IMR-90 (cell line): ENCODE measurements around the gene FHAD1.

Experiments used
- CEBPB ChIP-seq: IDR thresholded peaks from 2 replicates; pipeline ENCODE4 v1.6.1; 2012; ENCODE audit warnings: low read depth, low read length, improper control_type of control experiment
- CHD1 ChIP-seq: IDR thresholded peaks from 2 replicates; pipeline ENCODE4 v1.6.1; 2012; ENCODE audit warnings: low read depth, low read length, improper control_type of control experiment
- CTCF ChIP-seq: conservative IDR thresholded peaks from 2 replicates; pipeline ENCODE4 v1.5.1; 2012; ENCODE audit warnings: mild to moderate bottlenecking, low read depth, low read length, improper control_type of control experiment
- FOS ChIP-seq: fragments of 150-350 bp; IDR thresholded peaks from 2 replicates; pipeline ENCODE4 v1.6.1; 2016; ENCODE audit warnings: low read depth, low read length
- MAFK ChIP-seq: IDR thresholded peaks from 2 replicates; pipeline ENCODE4 v1.6.1; 2012; ENCODE audit warnings: low read depth, low read length, improper control_type of control experiment
- MXI1 ChIP-seq: IDR thresholded peaks from 2 replicates; pipeline ENCODE4 v1.6.1; 2012; ENCODE audit warnings: low read depth, mild to moderate bottlenecking, low read length, moderate library complexity, borderline replicate concordance
- NFE2L2 ChIP-seq: fragments of 150-350 bp; IDR thresholded peaks from 2 replicates; pipeline ENCODE4 v1.6.1; 2016; ENCODE audit warnings: low read depth, mild to moderate bottlenecking, low read length
- POLR2A ChIP-seq: IDR thresholded peaks from 2 replicates; pipeline ENCODE4 v1.6.1; 2012; ENCODE audit warnings: mild to moderate bottlenecking, low read depth, low read length
- RAD21 ChIP-seq: IDR thresholded peaks from 2 replicates; pipeline ENCODE4 v1.6.1; 2012; ENCODE audit warnings: low read length, improper control_type of control experiment
- RFX5 ChIP-seq: IDR thresholded peaks from 2 replicates; pipeline ENCODE4 v1.8.0; 2012; ENCODE audit warnings: low read depth, mild to moderate bottlenecking, low read length, moderate library complexity
- SMC3 ChIP-seq: fragments of 150-350 bp; IDR thresholded peaks from 2 replicates; pipeline ENCODE4 v1.6.1; 2016; ENCODE audit warnings: low read depth, mild to moderate bottlenecking, antibody characterized with exemption, low read length, moderate library complexity
- TF ChIP-seq, protein P1 (sequence below): fragments of 150-350 bp; IDR thresholded peaks from 2 replicates; pipeline ENCODE4 v1.6.1; 2016; ENCODE audit warnings: low read depth, mild to moderate bottlenecking, low read length, moderate library complexity, borderline replicate concordance
- TF ChIP-seq, protein P2 (sequence below): fragments of 150-350 bp; IDR thresholded peaks from 2 replicates; pipeline ENCODE4 v1.6.1; 2017; ENCODE audit warnings: mild to moderate bottlenecking, antibody characterized with exemption, low read length, low read depth

DNA sequence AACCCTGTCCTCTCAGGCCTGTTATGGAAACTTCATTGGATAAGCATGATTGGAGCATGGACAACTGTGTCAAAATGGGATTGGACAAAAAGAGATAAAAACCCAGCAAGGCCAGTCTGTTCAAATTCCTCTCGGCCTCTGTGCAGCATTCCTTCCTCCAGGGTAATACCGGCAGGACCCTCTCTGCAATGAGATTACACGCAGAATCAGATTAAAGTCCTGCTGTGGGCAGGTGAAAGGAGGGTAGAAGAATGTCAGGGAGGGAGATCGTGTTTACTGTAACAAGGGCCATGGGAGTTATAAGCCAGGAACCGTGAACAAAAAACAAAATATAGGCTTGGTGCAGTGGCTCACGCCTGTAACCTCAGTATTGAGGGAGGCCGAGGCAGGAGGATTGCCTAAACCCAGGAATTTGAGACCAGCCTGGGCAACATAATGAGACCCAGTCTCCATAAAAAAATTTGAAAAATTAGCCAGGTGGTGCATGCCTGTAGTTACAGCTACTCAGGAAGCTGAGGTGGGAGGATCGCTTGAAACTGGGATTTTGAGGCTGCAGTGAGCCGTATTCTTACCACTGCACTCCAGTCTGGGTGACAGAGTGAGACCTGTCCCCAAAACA, 157.0 kb downstream of the FHAD1 start:
- TF ChIP-seq CTCF (0 out of 2 replicates have a peak, but pooled peaks have one; percentile 4), POLR2A (no peak), MAFK (no peak), FOS (no peak), CHD1 (no peak), MXI1 (no peak), RFX5 (no peak), SMC3 (no peak), NFE2L2 (no peak), RAD21 (no peak), CEBPB (no peak)
- TF ChIP-seq, protein P1, sequence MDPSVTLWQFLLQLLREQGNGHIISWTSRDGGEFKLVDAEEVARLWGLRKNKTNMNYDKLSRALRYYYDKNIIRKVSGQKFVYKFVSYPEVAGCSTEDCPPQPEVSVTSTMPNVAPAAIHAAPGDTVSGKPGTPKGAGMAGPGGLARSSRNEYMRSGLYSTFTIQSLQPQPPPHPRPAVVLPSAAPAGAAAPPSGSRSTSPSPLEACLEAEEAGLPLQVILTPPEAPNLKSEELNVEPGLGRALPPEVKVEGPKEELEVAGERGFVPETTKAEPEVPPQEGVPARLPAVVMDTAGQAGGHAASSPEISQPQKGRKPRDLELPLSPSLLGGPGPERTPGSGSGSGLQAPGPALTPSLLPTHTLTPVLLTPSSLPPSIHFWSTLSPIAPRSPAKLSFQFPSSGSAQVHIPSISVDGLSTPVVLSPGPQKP: no peak
- TF ChIP-seq, protein P2, sequence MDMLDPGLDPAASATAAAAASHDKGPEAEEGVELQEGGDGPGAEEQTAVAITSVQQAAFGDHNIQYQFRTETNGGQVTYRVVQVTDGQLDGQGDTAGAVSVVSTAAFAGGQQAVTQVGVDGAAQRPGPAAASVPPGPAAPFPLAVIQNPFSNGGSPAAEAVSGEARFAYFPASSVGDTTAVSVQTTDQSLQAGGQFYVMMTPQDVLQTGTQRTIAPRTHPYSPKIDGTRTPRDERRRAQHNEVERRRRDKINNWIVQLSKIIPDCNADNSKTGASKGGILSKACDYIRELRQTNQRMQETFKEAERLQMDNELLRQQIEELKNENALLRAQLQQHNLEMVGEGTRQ: no peak
